ENCODE measurements around the gene GFRA1.

GFRA1 gene

GRCh38 chr10:116121640-116122525, 151.1 kb downstream of the GFRA1 start:
- no peak for DNase-seq

DNA sequence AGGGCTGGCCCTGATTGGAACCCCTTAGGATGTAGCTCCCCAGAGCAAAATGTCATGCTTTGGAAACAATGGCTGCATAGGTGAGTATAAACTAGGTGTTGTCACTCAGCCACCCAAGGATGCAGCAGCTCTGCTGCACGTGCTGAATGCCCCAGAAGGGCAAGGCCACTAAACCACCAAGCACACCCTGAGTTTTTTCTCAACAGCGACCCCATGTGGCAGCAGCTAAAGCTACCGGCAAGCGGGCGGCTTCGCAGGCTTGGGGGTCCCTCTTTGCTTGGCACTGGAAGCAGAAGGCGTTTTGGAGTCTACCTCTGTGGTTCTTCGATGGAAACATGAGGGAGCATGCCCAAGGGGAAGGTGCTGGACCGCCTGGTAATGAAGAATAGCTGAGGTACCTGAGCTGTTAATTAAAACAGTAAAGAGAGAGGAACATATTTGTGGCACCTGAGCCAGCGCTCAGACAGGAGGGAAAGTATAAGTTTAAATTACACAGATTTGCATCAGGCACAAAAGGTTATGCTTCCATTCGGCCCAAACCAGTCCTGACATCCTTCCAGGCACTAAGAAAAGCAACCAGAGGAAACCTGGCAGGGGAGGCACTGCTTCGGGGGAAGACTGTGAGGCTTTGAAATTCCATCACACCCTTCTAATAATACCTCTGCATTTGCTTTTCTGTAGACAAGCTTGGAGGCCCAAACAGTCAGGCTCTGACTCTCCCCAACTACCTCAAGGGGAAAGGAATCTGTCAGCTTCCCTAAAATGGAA, 152.1 kb downstream of the GFRA1 start:
- no peak for DNase-seq

GRCh38 chr10:116118847-116119246, 154.2 kb downstream of the GFRA1 start:
- no peak for DNase-seq

DNA sequence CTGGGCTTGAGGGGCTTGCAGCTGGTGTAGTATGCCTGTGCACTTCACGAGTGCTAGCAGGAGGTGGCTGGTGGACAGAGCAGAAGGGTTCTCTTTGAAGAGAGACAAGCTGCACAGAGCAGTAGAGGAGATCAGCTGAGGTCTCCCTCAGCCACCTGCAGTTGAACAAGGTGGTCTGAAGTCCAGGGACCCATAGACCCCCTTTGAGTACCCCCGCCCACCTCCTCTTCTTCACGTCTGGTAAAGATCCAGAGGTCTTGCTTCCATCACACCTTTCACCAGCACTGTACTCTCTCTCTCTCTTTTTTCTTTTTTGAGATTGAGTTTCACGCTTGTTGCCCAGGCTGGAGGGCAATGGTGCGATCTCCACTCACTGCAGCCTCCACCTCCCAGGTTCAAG, 157.2 kb downstream of the GFRA1 start:
- no peak for DNase-seq

- DNase-seq = no peak
Observed at GRCh38 chr10:116115036-116115641, 157.9 kb downstream of the GFRA1 start.

- no peak for DNase-seq
Observed at GRCh38 chr10:116113721-116114501, 159.1 kb downstream of the GFRA1 start.

DNA sequence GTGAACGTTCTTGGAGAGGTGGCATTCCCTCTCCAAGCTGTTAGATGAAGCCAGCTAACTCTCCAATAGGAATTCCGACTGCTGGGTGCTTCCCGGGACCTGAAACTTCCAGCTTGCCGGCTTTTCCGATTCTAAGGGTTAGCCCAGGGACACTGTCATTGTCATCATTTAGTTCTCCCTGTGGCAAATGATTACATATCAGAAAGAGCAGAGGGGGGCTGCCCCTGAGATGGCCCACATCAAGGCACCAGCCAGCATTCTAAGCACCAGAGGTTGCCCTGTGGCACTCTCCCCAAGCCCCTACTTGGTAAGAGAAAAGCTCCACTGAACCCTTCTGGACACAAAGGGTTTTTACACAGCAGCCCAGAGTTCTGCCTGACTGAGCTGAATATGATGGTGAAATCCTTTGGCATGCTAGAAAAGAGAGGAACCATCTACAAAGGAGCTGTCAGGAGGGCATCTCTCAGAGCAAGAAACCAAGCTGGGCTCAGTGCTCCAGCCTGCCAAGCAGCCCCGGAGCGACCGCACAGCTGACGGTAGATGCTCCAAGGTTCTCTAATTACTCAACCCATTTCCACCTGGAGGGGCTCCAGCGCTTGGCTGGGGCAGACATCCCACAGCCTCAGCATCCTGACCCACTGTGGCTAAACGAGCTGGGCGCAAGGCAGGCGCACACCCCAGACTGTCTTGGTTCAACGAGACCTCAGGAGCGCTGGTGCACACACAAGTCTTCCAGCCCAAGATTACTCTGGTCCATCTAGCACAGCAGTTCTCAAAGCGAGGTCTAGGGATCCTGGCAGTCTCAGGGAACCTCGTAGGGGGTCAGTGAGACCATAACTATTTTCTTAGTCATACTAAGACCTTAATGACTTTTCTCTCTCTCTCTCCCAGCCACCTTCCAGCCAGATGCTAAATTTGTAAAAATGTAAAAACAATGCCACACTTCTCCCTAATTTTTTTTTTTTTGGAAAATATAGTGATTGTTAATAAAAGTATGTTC, 160.5 kb downstream of the GFRA1 start:
- DNase-seq = no peak

- no peak for DNase-seq
Observed at GRCh38 chr10:116111483-116112095, 161.4 kb downstream of the GFRA1 start.

GRCh38 chr10:116110736-116111135, 162.3 kb downstream of the GFRA1 start:
- DNase-seq = no peak

GRCh38 chr10:116109881-116110280, 163.1 kb downstream of the GFRA1 start:
- no peak for DNase-seq

GRCh38 chr10:116109481-116109880, 163.5 kb downstream of the GFRA1 start:
- DNase-seq = no peak

GRCh38 chr10:116108095-116108494, 164.9 kb downstream of the GFRA1 start:
- no peak for DNase-seq

GRCh38 chr10:116106611-116107010, 166.4 kb downstream of the GFRA1 start:
- no peak for DNase-seq

DNA sequence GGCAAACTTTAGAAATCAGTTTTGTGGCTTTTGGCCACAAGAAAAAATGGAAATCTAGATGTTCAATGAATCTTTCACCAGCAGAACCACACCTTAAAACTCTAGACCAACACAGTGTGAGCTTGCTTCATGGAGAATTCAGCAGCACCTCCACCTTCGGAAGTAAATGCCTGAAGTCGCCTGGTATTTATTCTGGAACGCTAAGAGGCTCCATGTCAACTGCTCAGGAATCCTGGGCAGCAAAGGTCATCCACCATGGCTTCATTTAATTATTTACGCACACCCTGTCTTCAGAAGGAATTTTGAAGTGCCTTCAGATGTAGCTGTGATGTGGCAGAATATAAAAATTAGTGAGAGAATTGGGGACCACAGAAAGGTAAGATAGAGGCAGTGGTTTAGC, 167.7 kb downstream of the GFRA1 start:
- no peak for DNase-seq

GRCh38 chr10:116104210-116104932, 168.6 kb downstream of the GFRA1 start:
- no peak for DNase-seq

GRCh38 chr10:116103668-116104067, 169.3 kb downstream of the GFRA1 start:
- DNase-seq = no peak

GRCh38 chr10:116101616-116102315, 171.2 kb downstream of the GFRA1 start:
- DNase-seq = no peak

DNA sequence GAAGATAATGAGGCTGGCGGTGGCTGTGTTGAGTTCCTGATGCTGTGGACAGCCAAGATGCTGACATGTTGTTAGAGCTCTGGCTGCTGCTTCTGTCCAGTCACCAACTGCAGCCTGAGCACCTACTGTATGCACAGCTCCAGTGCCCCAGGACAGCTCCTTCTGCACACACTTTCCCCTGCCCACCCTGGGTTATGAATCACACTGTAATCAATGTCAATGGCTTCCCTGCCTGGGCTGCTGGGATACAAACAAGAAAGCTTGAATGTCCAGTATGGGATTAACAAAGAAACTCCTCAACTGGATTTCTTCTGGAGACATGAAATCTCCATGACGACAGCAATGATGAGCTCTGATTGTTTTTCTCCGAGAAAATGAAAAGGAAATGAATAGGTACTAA, 172.0 kb downstream of the GFRA1 start:
- DNase-seq = no peak

DNA sequence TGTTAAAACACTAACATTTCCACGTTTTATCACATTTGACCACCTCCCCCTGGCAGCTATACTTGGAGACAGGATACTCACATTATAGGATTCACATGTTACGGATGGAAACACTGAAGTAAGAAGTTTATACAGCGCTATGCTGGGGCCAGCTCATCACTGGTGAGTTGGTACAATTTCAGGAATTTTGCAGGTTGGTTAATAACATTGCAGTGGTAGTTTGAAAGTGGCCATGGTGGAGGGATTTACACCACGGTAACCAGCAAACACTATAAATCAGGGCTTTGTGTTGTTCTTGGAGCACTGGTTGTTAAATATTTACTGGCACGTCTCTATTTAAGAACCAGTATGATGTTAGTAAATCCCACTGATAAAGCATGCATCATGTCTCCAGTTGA, 174.0 kb downstream of the GFRA1 start:
- no peak for DNase-seq
